GM23338 (cell line): Measurements from ENCODE around the gene STAC. TPM values are rescaled to one million over a fixed set of nuclear protein-coding genes. Genes with fewer than 3 reads are reported as not detected.

Experiments used
- ATAC-seq: fragments of 200-7000 bp; cut with Tn5 transposase; 3 replicates; pipeline ENCODE4 v1.9.1; 2020
- DNase-seq: peaks from one replicate; pipeline ENCODE4 v3.0.0-alpha.2; 2015; ENCODE audit warnings: low spot score
- H2AFZ ChIP-seq: fragments of 200-600 bp; sonication (generic); 2 replicates; pipeline ENCODE4 v1.8.0; 2016; ENCODE audit warnings: antibody characterized with exemption, mild to moderate bottlenecking, moderate library complexity
- H3F3A ChIP-seq: fragments of 200-600 bp; sonication (generic); replicated peaks from 2 replicates; pipeline ENCODE4 v1.8.0; 2017; ENCODE audit warnings: antibody characterized with exemption, mixed run types, low read depth
- H3K27ac ChIP-seq: fragments of 200-600 bp; sonication (generic); 2 replicates; pipeline ENCODE4 v1.6.1; 2016; ENCODE audit warnings: low read depth
- H3K27me3 ChIP-seq: fragments of 200-600 bp; sonication (generic); 2 replicates; pipeline ENCODE4 v1.8.0; 2016; ENCODE audit warnings: mild to moderate bottlenecking, mixed run types, moderate library complexity; ENCODE audit not compliant: insufficient read depth
- H3K36me3 ChIP-seq: fragments of 200-600 bp; sonication (generic); 2 replicates; pipeline ENCODE4 v1.8.0; 2016; ENCODE audit warnings: mild to moderate bottlenecking; ENCODE audit not compliant: insufficient read depth
- H3K4me1 ChIP-seq: fragments of 200-600 bp; sonication (generic); 2 replicates; pipeline ENCODE4 v1.8.0; 2016; ENCODE audit warnings: mild to moderate bottlenecking, moderate library complexity; ENCODE audit not compliant: insufficient read depth
- H3K4me2 ChIP-seq: fragments of 200-600 bp; sonication (generic); 2 replicates; pipeline ENCODE4 v1.7.1; 2017; ENCODE audit warnings: mixed run types
- H3K4me3 ChIP-seq: fragments of 200-600 bp; sonication (generic); 2 replicates; pipeline ENCODE4 v1.6.1; 2016; ENCODE audit warnings: mixed run types
- H3K79me2 ChIP-seq: fragments of 200-600 bp; sonication (generic); replicated peaks from 2 replicates; pipeline ENCODE4 v1.8.0; 2017; ENCODE audit warnings: mild to moderate bottlenecking; ENCODE audit not compliant: insufficient read depth
- H3K9me2 ChIP-seq: fragments of 200-600 bp; sonication (generic); 2 replicates; pipeline ENCODE4 v1.8.0; 2017; ENCODE audit not compliant: insufficient read depth
- H4K20me1 ChIP-seq: fragments of 200-600 bp; sonication (generic); replicated peaks from 2 replicates; pipeline ENCODE4 v1.8.0; 2017; ENCODE audit warnings: mild to moderate bottlenecking; ENCODE audit not compliant: insufficient read depth
- H3K27ac Mint-ChIP-seq: 2 replicates; pipeline ENCODE4 v1.8.0; 2020; ENCODE audit warnings: inconsistent platforms, mild to moderate bottlenecking, moderate library complexity, mixed read lengths
- H3K27me3 Mint-ChIP-seq: 3 replicates; pipeline ENCODE4 v1.8.0; 2022; ENCODE audit warnings: low read depth, mild to moderate bottlenecking, moderate library complexity, mixed read lengths, inconsistent platforms; ENCODE audit not compliant: insufficient read depth, poor library complexity
- H3K36me3 Mint-ChIP-seq: 3 replicates; pipeline ENCODE4 v1.8.0; 2021; ENCODE audit warnings: low read depth, mild to moderate bottlenecking, inconsistent platforms, moderate library complexity, mixed read lengths
- H3K4me1 Mint-ChIP-seq: 3 replicates; pipeline ENCODE4 v1.8.0; 2020; ENCODE audit warnings: mild to moderate bottlenecking, inconsistent platforms, mixed read lengths
- H3K4me3 Mint-ChIP-seq: 3 replicates; pipeline ENCODE4 v1.8.0; 2021; ENCODE audit warnings: moderate library complexity, mild to moderate bottlenecking, inconsistent platforms, mixed read lengths
- H3K9me3 Mint-ChIP-seq: 3 replicates; pipeline ENCODE4 v1.8.0; 2020; ENCODE audit warnings: moderate library complexity, mild to moderate bottlenecking, inconsistent platforms, mixed read lengths
- CREB1 ChIP-seq: fragments of 250-450 bp; sonication (Bioruptor Pico); IDR thresholded peaks from 2 replicates; pipeline ENCODE4 v1.5.0; 2020; ENCODE audit warnings: low read depth, mild to moderate bottlenecking, moderate library complexity
- CTCF ChIP-seq, 2 experiments: fragments of 200-600 bp in 1 of 2; sonication (generic) in 1 of 2; conservative IDR thresholded peaks; 2 replicates each; pipeline versions ENCODE4 v1.5.1 to v1.6.1; 2016 to 2017; ENCODE audit warnings: antibody characterized with exemption in 2 of 2, low read depth in 2 of 2, mild to moderate bottlenecking in 2 of 2, moderate library complexity in 1 of 2
- ETS1 ChIP-seq: IDR thresholded peaks from 2 replicates; pipeline ENCODE4 v1.6.1; 2016; ENCODE audit warnings: antibody characterized with exemption
- EZH2phosphoT487 ChIP-seq: fragments of 200-600 bp; sonication (generic); IDR thresholded peaks from one replicate; pipeline ENCODE4 v1.8.1; 2018; ENCODE audit warnings: antibody characterized with exemption; ENCODE audit not compliant: unreplicated experiment
- JUNB ChIP-seq: IDR thresholded peaks from one replicate; pipeline ENCODE4 v1.6.1; 2016; ENCODE audit warnings: antibody characterized with exemption; ENCODE audit not compliant: unreplicated experiment
- NANOG ChIP-seq: IDR thresholded peaks from 2 replicates; pipeline ENCODE4 v1.6.1; 2016; ENCODE audit warnings: antibody characterized with exemption, borderline replicate concordance
- POLR2AphosphoS5 ChIP-seq: IDR thresholded peaks from 2 replicates; pipeline ENCODE4 v1.6.1; 2016; ENCODE audit warnings: antibody characterized with exemption, low read depth
- STAT1 ChIP-seq: IDR thresholded peaks from one replicate; pipeline ENCODE4 v1.6.1; 2016; ENCODE audit warnings: antibody characterized with exemption; ENCODE audit not compliant: unreplicated experiment
- ZNF114 ChIP-seq: fragments of 250-450 bp; sonication (Bioruptor Pico); IDR thresholded peaks from 2 replicates; pipeline ENCODE4 v1.5.0; 2020; ENCODE audit warnings: mild to moderate bottlenecking, moderate library complexity
- ZNF331 ChIP-seq: fragments of 250-450 bp; sonication (Bioruptor Pico); IDR thresholded peaks from 2 replicates; pipeline ENCODE4 v1.5.0; 2020; ENCODE audit warnings: low read depth, mild to moderate bottlenecking, moderate library complexity
- ZNF462 ChIP-seq: fragments of 250-450 bp; sonication (Bioruptor Pico); IDR thresholded peaks from 2 replicates; pipeline ENCODE4 v1.5.0; 2020; ENCODE audit warnings: mild to moderate bottlenecking, moderate library complexity
- polyA plus RNA-seq: library from polyadenylated mRNA; unstranded; fragments of >200 nt; fragmentation: Nextera tagmentation; extraction: Ambion mirVana; gene quantifications from 2 replicates; pipeline ENCODE4 v1.2.1, GENCODE V29; 2016
- total RNA-seq: library from RNA; depleted of rRNA; stranded (reverse); fragments of >200 nt; shearing (Covaris generic); gene quantifications from 2 replicates; pipeline ENCODE4 v1.2.3, GENCODE V29; 2014

STAC gene
- total and polyA plus RNA-seq, 2 experiments from 2014 or later, result 5.6 to 22.9 TPM

- no peaks in the 10 kb centered on the region; the same call in 2 of the 3 replicates for H3K36me3 Mint-ChIP-seq
- H3K4me2 ChIP-seq, result no peak overlapping the region
- H2AFZ ChIP-seq, result no peak overlapping the region
- no peak overlapping the region for H3K27ac ChIP-seq
- H3K27me3 ChIP-seq, result no peaks in the 10 kb centered on the region
- 0 out of 2 replicates have a peak, but pooled peaks cover under 1% of the 10 kb centered on the region for H3K9me2 ChIP-seq
- H3K9me3 Mint-ChIP-seq, result no peaks in the 10 kb centered on the region; the same call in 2 of the 3 replicates
- no peak overlapping the region for H3K4me3 Mint-ChIP-seq
- no peaks in the 10 kb centered on the region for H3K4me1 ChIP-seq
- H4K20me1 ChIP-seq, result no peaks in the 10 kb centered on the region
- no peaks in the 10 kb centered on the region for H3K27me3 Mint-ChIP-seq
- H3K4me1 Mint-ChIP-seq, result no peaks in the 10 kb centered on the region
- H3K4me3 ChIP-seq, result no peak overlapping the region
- H3K36me3 ChIP-seq, result no peaks in the 10 kb centered on the region
- H3K27ac Mint-ChIP-seq, result no peak overlapping the region
- TF ChIP-seq POLR2AphosphoS5 (no peak), ZNF114 (CRISPR knock-in tag) (no peak), ETS1 (no peak), STAT1 (no peak), ZNF331 (CRISPR knock-in tag) (no peak)
- no peaks in the 10 kb centered on the region for H3K79me2 ChIP-seq
- DNase-seq, result no peak
- no peak for ATAC-seq
- no peaks in the 10 kb centered on the region for H3F3A ChIP-seq
Measured at GRCh38 chr3:36476286-36476942, 96.1 kb downstream of the STAC start.

- ATAC-seq, result no peak
- Mint-ChIP-seq H3K27ac (no peak overlapping the region), H3K27me3 (no peaks in the 10 kb centered on the region), H3K9me3 (no peaks in the 10 kb centered on the region; the same call in 2 of the 3 replicates), H3K36me3 (no peaks in the 10 kb centered on the region; the same call in 2 of the 3 replicates), H3K4me1 (no peaks in the 10 kb centered on the region), H3K4me3 (no peak overlapping the region)
- no peaks in the 10 kb centered on the region for H3K27me3 ChIP-seq
- H3K27ac ChIP-seq, result no peak overlapping the region
- no peak for DNase-seq
- H4K20me1 ChIP-seq, result no peaks in the 10 kb centered on the region
- H3F3A ChIP-seq, result no peaks in the 10 kb centered on the region
- H3K4me2 ChIP-seq, result no peak overlapping the region
- H3K4me1 ChIP-seq, result no peaks in the 10 kb centered on the region
- no peak overlapping the region for H2AFZ ChIP-seq
- no peaks in the 10 kb centered on the region for H3K36me3 ChIP-seq
- no peak overlapping the region for H3K4me3 ChIP-seq
- H3K9me2 ChIP-seq, result peaks cover 5% of the 10 kb centered on the region; the same call in 1 of the 2 replicates
- no peaks in the 10 kb centered on the region for H3K79me2 ChIP-seq
- no peak for TF ChIP-seq ZNF114 (CRISPR knock-in tag)
- TF ChIP-seq ZNF331 (CRISPR knock-in tag), result no peak
- TF ChIP-seq JUNB, result no peak
- no peak for TF ChIP-seq EZH2phosphoT487
- TF ChIP-seq STAT1, result no peak
- no peak for TF ChIP-seq ETS1
- no peak for TF ChIP-seq POLR2AphosphoS5
- no peak for TF ChIP-seq CREB1
- TF ChIP-seq ZNF462 (CRISPR knock-in tag), result no peak
- TF ChIP-seq NANOG, result no peak
- no peak for TF ChIP-seq CTCF (conservative IDR thresholded peaks at IDR 0.05; ENCODE audit: low read depth in 2 of 2)
Measured at GRCh38 chr3:36477655-36478054, 97.4 kb downstream of the STAC start.
